OCI-LY3 (cell line): ENCODE data around the gene TTC23.
A peak's percentile ranks its signal among the peaks of the same experiment; 100 is the strongest.

Experiments
- H2AFZ ChIP-seq: fragments of 200-600, 300-600 bp; shearing (Covaris generic); 2 replicates; pipeline ENCODE4 v1.6.0; 2014; ENCODE audit warnings: antibody characterized with exemption, low read depth, low read length
- H3K27ac ChIP-seq: fragments of 200-600, 300-600 bp; sonication (generic); 2 replicates; pipeline ENCODE4 v1.5.1; 2014; ENCODE audit warnings: mild to moderate bottlenecking, low read length, moderate library complexity, mixed read lengths
- H3K27me3 ChIP-seq: fragments of 200-600, 300-600 bp; sonication (generic); 2 replicates; pipeline ENCODE4 v1.6.1; 2014; ENCODE audit warnings: low read depth, low read length, mixed read lengths
- H3K36me3 ChIP-seq: fragments of 200-600, 300-600 bp; sonication (generic); replicated peaks from 2 replicates; pipeline ENCODE3; 2014; ENCODE audit warnings: low read depth, low read length, mixed read lengths
- H3K4me1 ChIP-seq: fragments of 300-600, 200-600 bp; sonication (generic); 2 replicates; pipeline ENCODE4 v1.6.1; 2014; ENCODE audit warnings: low read length, mixed read lengths
- H3K4me2 ChIP-seq: fragments of 200-600, 300-600 bp; sonication (generic); 2 replicates; pipeline ENCODE4 v1.6.1; 2014; ENCODE audit warnings: low read length, mixed read lengths
- H3K4me3 ChIP-seq: fragments of 300-600, 200-600 bp; sonication (generic); 2 replicates; pipeline ENCODE4 v1.5.1; 2014; ENCODE audit warnings: antibody characterized with exemption, mild to moderate bottlenecking, low read length, moderate library complexity
- H3K79me2 ChIP-seq: fragments of 300-600, 200-600 bp; shearing (Covaris generic); 2 replicates; pipeline ENCODE4 v1.6.1; 2014; ENCODE audit warnings: mild to moderate bottlenecking, low read length, mixed read lengths
- H3K9ac ChIP-seq: fragments of 300-600, 200-600 bp; shearing (Covaris generic); 2 replicates; pipeline ENCODE4 v1.6.0; 2014; ENCODE audit warnings: mild to moderate bottlenecking, low read length, moderate library complexity
- H3K9me3 ChIP-seq: fragments of 200-600, 300-600 bp; shearing (Covaris generic); 2 replicates; pipeline ENCODE4 v1.6.1; 2014; ENCODE audit warnings: low read length, mixed read lengths; ENCODE audit not compliant: insufficient read depth
- H4K20me1 ChIP-seq: fragments of 200-600, 300-600 bp; sonication (generic); 2 replicates; pipeline ENCODE4 v1.6.1; 2016; ENCODE audit warnings: low read length, mixed read lengths; ENCODE audit not compliant: insufficient read depth
- EZH2phosphoT487 ChIP-seq: fragments of 200-600 bp; shearing (Covaris generic); IDR thresholded peaks from 2 replicates; pipeline ENCODE4 v1.6.1; 2018; ENCODE audit warnings: antibody characterized with exemption, mixed run types, low read depth
- TF ChIP-seq, protein P1 (sequence below): fragments of 200-600, 300-600 bp; sonication (generic); IDR thresholded peaks from 2 replicates; pipeline ENCODE4 v1.5.1; 2014; ENCODE audit warnings: antibody characterized with exemption, low read length, low read depth

The TTC23 gene

DNA sequence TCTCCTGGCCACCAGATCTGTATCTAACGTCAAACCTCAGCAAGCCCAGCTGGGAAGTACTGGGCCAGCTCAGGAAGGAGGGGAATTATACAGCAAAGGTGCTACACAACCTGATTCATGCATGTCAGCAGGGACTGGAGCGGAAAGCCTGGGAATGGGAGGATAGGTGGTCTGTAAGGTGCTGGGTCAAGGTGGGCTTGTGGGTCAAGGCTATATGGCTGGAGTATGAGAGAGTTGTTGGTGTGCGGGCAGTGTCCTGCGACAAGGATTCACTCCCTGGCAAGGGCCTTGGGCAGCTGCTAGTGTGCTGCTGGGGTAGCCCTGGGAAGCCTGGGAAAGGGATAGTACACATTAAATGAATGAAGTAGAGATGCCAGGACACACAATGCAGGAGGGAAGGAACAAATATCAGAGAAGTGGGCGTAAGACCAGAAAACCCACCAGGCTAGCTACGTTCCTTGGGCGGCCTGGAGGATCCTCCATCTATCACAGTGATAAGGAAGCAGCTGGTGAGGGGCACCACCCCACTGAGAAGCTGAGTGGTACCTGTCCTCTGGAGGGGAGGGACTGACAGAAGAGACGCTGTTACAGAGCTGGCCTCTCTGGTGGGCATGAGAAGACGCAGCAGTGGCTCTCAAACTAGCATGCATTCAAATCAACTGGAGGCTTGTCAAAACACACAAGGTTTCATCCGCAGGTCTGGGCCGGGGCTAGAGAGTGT, 153.0 kb downstream of the TTC23 start:
- Histone ChIP-seq H4K20me1 (peaks cover 38% of the 10 kb centered on the region), H3K36me3 (no peaks in the 10 kb centered on the region), H3K79me2 (no peaks in the 10 kb centered on the region), H3K9me3 (no peaks in the 10 kb centered on the region), H3K27ac (no peak overlapping the region), H3K9ac (no peak overlapping the region), H3K4me2 (no peak overlapping the region), H3K4me3 (no peak overlapping the region), H3K4me1 (peaks cover 21% of the 10 kb centered on the region), H2AFZ (no peak overlapping the region), H3K27me3 (peaks cover 85% of the 10 kb centered on the region)
- TF ChIP-seq, protein P1, sequence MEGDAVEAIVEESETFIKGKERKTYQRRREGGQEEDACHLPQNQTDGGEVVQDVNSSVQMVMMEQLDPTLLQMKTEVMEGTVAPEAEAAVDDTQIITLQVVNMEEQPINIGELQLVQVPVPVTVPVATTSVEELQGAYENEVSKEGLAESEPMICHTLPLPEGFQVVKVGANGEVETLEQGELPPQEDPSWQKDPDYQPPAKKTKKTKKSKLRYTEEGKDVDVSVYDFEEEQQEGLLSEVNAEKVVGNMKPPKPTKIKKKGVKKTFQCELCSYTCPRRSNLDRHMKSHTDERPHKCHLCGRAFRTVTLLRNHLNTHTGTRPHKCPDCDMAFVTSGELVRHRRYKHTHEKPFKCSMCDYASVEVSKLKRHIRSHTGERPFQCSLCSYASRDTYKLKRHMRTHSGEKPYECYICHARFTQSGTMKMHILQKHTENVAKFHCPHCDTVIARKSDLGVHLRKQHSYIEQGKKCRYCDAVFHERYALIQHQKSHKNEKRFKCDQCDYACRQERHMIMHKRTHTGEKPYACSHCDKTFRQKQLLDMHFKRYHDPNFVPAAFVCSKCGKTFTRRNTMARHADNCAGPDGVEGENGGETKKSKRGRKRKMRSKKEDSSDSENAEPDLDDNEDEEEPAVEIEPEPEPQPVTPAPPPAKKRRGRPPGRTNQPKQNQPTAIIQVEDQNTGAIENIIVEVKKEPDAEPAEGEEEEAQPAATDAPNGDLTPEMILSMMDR: no peak
- no peak for TF ChIP-seq EZH2phosphoT487

- Histone ChIP-seq H3K4me2 (no peak overlapping the region), H3K27ac (no peak overlapping the region), H4K20me1 (peaks cover 43% of the 10 kb centered on the region), H3K4me1 (peaks cover 28% of the 10 kb centered on the region), H3K9ac (no peak overlapping the region), H3K36me3 (no peaks in the 10 kb centered on the region), H3K9me3 (no peaks in the 10 kb centered on the region), H3K4me3 (no peak overlapping the region), H3K79me2 (no peaks in the 10 kb centered on the region), H3K27me3 (peaks cover 86% of the 10 kb centered on the region), H2AFZ (no peak overlapping the region)
- TF ChIP-seq EZH2phosphoT487: no peak
- TF ChIP-seq, protein P1: no peak
These were observed 153.8 kb downstream of the TTC23 start for GRCh38 chr15:99095626-99096025.

- peaks cover 39% of the 10 kb centered on the region for H4K20me1 ChIP-seq
- H3K36me3 ChIP-seq: no peaks in the 10 kb centered on the region
- H3K4me1 ChIP-seq: peaks cover 36% of the 10 kb centered on the region
- no peak overlapping the region for H3K9ac ChIP-seq
- H2AFZ ChIP-seq: no peak overlapping the region
- H3K79me2 ChIP-seq: no peaks in the 10 kb centered on the region
- no peak overlapping the region for H3K4me3 ChIP-seq
- H3K9me3 ChIP-seq: no peaks in the 10 kb centered on the region
- no peak overlapping the region for H3K27ac ChIP-seq
- no peak overlapping the region for H3K4me2 ChIP-seq
- peaks cover 78% of the 10 kb centered on the region for H3K27me3 ChIP-seq
- TF ChIP-seq, protein P1: no peak
- TF ChIP-seq EZH2phosphoT487: no peak
These were observed 156.7 kb downstream of the TTC23 start for GRCh38 chr15:99092554-99093172.

GRCh38 chr15:99090938-99091337, 158.4 kb downstream of the TTC23 start:
- Histone ChIP-seq H3K27ac (no peak overlapping the region), H3K79me2 (no peaks in the 10 kb centered on the region), H4K20me1 (peaks cover 28% of the 10 kb centered on the region), H3K4me1 (peaks cover 36% of the 10 kb centered on the region), H3K4me2 (peak overlapping the region; percentile 78), H3K27me3 (peaks cover 76% of the 10 kb centered on the region), H3K4me3 (no peak overlapping the region), H2AFZ (no peak overlapping the region), H3K9me3 (no peaks in the 10 kb centered on the region), H3K36me3 (no peaks in the 10 kb centered on the region), H3K9ac (no peak overlapping the region)
- no peak for TF ChIP-seq EZH2phosphoT487
